ENCODE data around the gene CEP57.

CEP57 gene

DNA sequence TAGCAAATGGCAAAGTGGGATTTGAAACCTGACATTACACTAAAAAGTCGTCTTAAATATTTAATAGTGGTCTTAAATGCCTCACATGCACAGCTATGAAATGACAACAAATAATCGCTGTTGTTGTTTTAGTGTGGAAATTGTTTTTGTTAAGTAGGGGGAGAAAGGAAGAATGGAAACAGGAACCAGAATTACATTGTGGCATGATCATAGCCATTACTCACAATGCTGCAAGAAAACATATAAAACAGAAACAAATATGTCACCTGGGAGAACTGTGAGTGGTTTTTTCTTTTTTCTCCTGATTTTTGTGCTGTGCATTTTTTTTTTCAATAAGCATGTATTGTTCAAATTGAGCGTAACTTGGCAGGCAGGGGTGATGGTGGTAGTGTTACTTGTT is 23.6 kb upstream of the CEP57 start:
- TF ChIP-seq, protein P1, sequence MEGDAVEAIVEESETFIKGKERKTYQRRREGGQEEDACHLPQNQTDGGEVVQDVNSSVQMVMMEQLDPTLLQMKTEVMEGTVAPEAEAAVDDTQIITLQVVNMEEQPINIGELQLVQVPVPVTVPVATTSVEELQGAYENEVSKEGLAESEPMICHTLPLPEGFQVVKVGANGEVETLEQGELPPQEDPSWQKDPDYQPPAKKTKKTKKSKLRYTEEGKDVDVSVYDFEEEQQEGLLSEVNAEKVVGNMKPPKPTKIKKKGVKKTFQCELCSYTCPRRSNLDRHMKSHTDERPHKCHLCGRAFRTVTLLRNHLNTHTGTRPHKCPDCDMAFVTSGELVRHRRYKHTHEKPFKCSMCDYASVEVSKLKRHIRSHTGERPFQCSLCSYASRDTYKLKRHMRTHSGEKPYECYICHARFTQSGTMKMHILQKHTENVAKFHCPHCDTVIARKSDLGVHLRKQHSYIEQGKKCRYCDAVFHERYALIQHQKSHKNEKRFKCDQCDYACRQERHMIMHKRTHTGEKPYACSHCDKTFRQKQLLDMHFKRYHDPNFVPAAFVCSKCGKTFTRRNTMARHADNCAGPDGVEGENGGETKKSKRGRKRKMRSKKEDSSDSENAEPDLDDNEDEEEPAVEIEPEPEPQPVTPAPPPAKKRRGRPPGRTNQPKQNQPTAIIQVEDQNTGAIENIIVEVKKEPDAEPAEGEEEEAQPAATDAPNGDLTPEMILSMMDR (conservative IDR thresholded peaks at IDR 0.05; ENCODE audit: control insufficient read depth, insufficient read depth, low read depth, low read length) = no peak
- no peak for DNase-seq (ENCODE audit: low read depth)
- H3K4me3 ChIP-seq (ENCODE audit: control insufficient read depth, low read depth, low read length) = no peak overlapping the region

DNA sequence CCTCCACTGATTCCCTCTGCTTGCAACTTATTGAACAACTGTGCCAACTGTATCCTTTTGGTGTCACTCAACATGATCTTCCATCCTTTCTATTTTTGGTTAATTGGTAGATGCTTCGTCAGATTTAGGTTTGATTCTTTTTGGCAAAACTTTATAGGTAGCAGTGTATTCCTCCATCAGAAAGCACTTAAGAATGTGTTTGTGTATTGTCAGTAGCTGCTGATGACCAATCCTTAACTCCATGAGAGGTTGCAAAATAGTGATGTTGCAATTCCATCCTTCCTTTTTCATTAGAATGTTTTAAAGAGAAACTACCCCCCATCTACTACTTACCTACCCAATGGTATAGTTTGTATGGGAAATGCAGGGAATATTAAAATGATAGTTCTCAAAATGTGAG is 22.8 kb upstream of the CEP57 start:
- H3K4me3 ChIP-seq (ENCODE audit: control insufficient read depth, low read depth, low read length) = no peak overlapping the region
- peak; percentile 87 for DNase-seq (ENCODE audit: low read depth)

DNA sequence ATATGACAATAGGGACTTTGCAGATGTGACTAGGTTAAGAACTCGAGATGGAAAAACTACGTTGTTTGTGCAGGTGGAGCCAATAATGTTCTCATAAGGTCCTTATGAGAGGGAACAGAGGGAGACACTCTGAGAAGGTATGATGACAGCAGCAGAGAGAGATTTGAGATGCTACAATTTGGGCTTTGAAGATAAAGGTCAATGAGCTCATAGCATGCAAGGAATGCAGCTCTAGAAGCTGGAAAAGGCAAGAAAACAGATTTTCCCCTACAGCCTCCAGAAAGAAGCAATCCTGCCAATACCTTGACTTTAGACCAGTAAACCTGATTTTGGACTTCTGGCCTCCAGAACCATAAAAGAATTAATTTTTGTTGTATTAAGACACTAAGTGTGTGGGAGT is 21.8 kb upstream of the CEP57 start:
- TF ChIP-seq, protein P1 (conservative IDR thresholded peaks at IDR 0.05; ENCODE audit: control insufficient read depth, insufficient read depth, low read depth, low read length) = no peak
- DNase-seq (ENCODE audit: low read depth) = no peak
- H3K4me3 ChIP-seq (ENCODE audit: control insufficient read depth, low read depth, low read length) = no peak overlapping the region

More for the DNA sequence above, 22.8 kb upstream of the CEP57 start:
- TF ChIP-seq, protein P1 (conservative IDR thresholded peaks at IDR 0.05; ENCODE audit: control insufficient read depth, insufficient read depth, low read depth, low read length) = no peak

DNA sequence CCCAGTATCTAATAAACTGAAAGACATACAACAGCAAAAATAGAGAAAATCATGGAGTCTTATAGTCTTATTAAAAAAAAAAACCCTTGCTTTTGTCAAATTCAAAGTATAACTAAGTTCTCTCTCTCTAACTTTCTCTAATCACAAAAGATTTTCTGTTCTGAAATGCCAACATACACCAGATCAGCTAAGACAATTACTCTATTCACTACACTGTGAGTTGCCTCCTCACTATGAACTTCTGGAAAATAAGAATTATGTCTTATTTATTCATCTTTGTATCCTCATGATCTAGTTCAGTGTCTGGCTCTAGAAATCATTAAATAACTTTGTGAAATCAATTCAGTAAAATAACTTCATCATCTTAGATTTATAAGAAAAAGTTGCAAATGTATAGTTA is 13.4 kb upstream of the CEP57 start:
- TF ChIP-seq, protein P1 (conservative IDR thresholded peaks at IDR 0.05; ENCODE audit: control insufficient read depth, insufficient read depth, low read depth, low read length) = no peak
- H3K4me3 ChIP-seq (ENCODE audit: control insufficient read depth, low read depth, low read length) = no peak overlapping the region
- no peak for DNase-seq (ENCODE audit: low read depth)

DNA sequence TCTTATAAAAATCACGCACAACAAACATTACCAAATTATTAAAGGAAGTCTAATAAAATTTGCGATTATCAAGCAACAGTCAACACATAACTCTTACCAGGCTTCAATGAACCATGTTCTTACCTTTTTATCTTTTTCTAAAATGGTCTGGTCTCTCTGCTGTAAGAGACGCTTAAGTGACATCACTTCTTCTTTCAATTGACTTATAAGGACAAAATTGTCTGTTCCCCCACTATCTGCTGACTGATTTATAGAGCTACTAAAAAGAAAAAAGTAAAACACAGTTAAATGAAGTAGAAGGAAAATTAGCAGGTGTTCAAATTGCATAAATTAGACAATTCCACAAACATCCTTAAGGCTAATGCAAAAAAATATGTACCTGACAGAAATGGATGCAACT is 11.6 kb upstream of the CEP57 start:
- no peak for DNase-seq (ENCODE audit: low read depth)
- TF ChIP-seq, protein P1 (conservative IDR thresholded peaks at IDR 0.05; ENCODE audit: control insufficient read depth, insufficient read depth, low read depth, low read length) = no peak
- H3K4me3 ChIP-seq (ENCODE audit: control insufficient read depth, low read depth, low read length) = no peak overlapping the region

DNA sequence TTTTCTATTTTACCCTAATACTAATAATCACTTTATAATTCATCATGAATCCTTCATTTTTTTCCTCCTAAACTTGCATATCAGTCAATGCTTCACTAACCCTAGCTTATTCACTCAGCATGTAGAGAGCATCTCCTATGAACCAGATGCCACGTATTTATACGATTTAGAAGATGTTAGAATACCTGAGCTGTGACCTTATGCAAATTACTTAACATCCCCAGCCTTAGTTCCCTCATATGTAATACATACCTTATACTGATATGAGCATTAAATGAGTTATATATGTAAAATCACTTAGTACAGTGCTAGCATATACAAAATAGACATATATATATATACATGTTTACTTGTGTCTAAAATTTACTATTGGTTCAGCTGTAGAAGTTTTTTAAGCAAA is 9.8 kb upstream of the CEP57 start:
- H3K4me3 ChIP-seq (ENCODE audit: control insufficient read depth, low read depth, low read length) = no peak overlapping the region
- no peak for DNase-seq (ENCODE audit: low read depth)
- TF ChIP-seq, protein P1 (conservative IDR thresholded peaks at IDR 0.05; ENCODE audit: control insufficient read depth, insufficient read depth, low read depth, low read length) = no peak

DNA sequence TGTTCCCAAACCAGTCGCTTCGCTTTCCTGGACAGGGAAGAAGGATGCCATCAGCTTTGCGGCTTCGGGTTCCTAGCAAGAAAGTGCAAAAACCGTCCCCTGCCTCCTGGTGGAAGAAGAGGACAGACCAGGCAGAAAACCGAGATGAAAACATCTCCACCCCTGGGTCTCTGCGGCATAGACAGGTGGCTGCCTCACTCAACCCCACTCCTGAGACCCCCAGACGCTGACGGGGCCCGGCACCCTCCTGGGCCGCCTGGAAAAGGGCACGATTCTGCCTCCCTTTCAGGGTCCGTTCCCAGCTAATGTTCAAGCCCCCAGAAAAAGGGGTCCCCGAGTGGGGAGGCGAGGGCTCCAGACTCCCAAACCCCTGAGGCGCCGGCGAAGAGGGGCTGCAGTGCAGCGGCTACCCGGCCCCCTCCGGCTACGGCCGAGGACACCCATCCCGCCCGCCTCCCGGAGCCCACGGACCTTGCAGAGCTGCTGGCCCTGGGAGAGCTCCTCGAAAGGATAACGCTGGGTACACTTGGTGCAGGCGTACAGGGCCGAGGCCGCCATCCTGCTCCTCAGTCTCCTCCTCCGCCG is 1.3 kb upstream of the CEP57 start:
- TF ChIP-seq, protein P1 (conservative IDR thresholded peaks at IDR 0.05; ENCODE audit: control insufficient read depth, insufficient read depth, low read depth, low read length) = peak; percentile 29
- peak; percentile 45 for DNase-seq (ENCODE audit: low read depth)
- peak overlapping the region; percentile 97 for H3K4me3 ChIP-seq (ENCODE audit: control insufficient read depth, low read depth, low read length)

All from fibroblast of mammary gland (primary cell).